ENCODE measurements around the gene STAC3.
"Not testable (repeated sequence)": the region's sequence is repeated elsewhere in the genome, so short reads cannot be mapped to it uniquely, and the experiment has no call there.

STAC3 gene

DNA sequence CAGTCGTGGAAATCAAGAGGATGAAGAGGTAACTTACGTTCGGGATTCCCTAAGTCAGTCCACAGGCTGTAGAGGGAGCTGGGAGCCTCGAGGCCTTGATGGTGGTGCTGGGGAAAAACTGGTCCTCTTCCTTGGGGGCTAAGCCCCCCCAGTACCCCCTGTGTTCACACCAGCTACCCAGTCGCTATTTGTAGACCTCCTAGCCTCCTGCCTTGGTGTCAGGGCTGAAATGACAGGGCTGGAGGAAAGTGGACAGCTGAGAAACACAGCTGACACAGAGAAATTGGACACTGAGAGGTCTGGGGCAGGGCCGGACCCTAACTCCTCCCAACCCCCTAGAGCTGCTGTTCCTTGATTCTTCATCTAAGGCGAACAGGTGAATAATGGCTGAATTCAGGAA, at the start of gene STAC3:
Gene STAC3 (minus strand): TSS at position 232 of the 400 bp plus-strand sequence. CDS start 1,551 bp downstream, outside the sequence.
- TF ChIP-seq, protein P1, sequence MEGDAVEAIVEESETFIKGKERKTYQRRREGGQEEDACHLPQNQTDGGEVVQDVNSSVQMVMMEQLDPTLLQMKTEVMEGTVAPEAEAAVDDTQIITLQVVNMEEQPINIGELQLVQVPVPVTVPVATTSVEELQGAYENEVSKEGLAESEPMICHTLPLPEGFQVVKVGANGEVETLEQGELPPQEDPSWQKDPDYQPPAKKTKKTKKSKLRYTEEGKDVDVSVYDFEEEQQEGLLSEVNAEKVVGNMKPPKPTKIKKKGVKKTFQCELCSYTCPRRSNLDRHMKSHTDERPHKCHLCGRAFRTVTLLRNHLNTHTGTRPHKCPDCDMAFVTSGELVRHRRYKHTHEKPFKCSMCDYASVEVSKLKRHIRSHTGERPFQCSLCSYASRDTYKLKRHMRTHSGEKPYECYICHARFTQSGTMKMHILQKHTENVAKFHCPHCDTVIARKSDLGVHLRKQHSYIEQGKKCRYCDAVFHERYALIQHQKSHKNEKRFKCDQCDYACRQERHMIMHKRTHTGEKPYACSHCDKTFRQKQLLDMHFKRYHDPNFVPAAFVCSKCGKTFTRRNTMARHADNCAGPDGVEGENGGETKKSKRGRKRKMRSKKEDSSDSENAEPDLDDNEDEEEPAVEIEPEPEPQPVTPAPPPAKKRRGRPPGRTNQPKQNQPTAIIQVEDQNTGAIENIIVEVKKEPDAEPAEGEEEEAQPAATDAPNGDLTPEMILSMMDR (IDR thresholded peaks at IDR 0.05; ENCODE audit: low read depth, low read length, missing control alignments), result no peak
- DNase-seq (ENCODE audit: extremely low read depth, low read depth), result no peak
- H3K4me3 ChIP-seq (replicated peaks; ENCODE audit: low read depth, low read length), result no peak within 1 kb of the TSS

DNA sequence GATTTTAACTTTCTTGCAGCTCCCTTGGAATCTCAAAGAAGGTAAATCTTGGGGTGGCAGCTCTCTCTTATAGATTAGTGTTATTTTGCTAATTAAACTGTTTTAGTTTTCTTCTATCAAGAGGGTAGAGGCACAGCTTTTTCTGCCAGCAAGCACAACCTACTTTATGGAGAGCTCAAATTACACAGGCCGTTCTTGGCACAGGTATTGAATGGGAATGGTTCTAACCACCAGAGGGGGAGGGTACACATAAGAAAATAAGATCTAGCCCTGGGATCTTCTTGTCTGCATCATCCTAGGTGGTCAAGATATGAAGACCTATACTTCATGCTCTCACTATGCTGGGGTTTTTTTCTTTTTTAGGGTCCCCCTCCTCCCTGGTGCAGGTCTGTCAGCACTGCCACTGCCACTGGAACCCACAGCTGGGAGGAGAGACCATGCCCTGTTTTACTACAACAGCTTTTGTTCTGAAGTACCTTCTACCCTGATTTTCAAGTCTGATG, 48.6 kb upstream of the STAC3 start:
- no peak for DNase-seq (ENCODE audit: extremely low read depth, low read depth)
- TF ChIP-seq, protein P1 (IDR thresholded peaks at IDR 0.05; ENCODE audit: low read depth, low read length, missing control alignments), result no peak
- no peak overlapping the region for H3K4me3 ChIP-seq (replicated peaks; ENCODE audit: low read depth, low read length)

DNA sequence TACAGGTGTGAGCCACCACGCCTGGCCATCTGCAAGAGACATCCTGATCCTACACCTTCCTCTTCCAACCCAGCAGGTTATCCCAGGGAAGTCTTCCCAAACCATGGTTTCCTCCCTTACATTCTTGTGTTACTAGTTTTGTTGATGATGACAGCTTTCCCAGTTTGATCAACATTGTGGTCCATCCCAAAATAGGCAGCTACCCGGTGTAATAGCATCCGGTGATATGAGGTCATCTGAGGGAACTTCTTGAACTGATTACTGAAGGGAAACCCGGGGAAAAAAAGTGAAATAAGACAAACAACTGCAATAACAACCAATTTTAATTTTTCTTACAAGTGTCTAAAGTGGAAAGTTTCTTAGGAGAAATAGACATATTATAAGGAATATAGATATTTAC, 45.3 kb upstream of the STAC3 start:
- TF ChIP-seq, protein P1 (IDR thresholded peaks at IDR 0.05; ENCODE audit: low read depth, low read length, missing control alignments), result no peak
- no peak for DNase-seq (ENCODE audit: extremely low read depth, low read depth)
- no peak overlapping the region for H3K4me3 ChIP-seq (replicated peaks; ENCODE audit: low read depth, low read length)

DNA sequence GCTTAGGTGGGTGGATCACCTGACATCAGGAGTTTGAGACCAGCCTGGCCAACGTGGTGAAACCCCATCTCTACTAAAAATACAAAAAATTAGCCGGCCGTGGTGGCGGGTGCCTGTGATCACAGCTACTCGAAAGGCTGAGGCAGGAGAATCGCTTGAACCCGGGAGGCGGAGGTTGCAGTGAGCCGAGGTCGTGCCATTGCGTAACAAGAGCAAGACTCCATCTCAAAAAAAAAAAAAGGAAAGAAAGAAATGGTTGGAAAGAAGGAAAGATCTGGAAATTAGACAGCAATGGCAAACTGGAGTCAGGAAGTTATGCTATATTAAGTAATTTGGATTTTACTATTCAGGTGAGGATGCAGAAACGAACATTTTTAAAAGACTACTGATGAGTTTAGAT, 31.1 kb upstream of the STAC3 start:
- not testable (repeated sequence) for H3K4me3 ChIP-seq (replicated peaks; ENCODE audit: low read depth, low read length); DNase-seq (ENCODE audit: extremely low read depth, low read depth)

DNA sequence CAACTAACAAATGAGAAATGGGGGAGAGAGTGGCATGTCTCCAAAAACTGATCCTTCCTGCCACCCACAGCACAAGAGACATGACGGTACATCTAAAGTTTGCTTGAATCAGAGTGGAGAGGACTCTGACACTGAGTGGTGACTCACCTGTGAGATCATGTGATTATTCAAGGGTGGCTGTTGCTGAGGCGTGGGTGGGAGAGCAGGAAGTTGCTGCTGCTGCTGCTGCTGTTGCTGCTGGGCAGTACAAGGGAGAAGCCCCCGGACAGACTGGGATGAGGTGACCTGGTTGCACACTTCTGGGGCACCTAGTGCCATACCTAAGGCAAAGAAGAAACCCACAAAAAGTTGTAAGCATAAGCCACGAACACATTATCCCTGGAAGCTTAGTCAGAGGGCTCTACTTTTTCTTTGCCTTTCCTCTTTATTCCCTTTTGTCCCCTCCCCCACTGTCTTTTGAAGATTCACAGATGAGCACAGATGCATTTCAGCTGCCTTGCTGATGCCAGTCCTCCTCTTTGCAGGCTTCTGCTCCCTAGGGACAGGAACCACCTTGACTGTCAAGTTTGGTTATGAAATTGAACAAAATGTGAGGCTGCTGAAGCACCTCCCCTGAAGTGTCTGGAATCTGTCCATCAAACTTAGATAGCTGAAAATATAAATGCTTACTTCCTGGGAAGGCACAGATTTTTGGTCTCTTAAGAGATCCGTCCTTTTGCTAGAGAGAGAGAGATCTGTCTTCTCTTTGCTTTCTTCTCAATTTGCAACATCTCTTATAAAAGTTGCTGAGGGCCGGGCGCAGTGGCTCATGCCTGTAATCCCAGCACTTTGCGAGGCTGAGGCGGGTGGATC, 29.4 kb upstream of the STAC3 start:
- DNase-seq (ENCODE audit: extremely low read depth, low read depth), result peak; percentile 87
- peak overlapping the region; percentile 25; the same call in 1 of the 2 replicates for H3K4me3 ChIP-seq (replicated peaks; ENCODE audit: low read depth, low read length)
- TF ChIP-seq, protein P1 (IDR thresholded peaks at IDR 0.05; ENCODE audit: low read depth, low read length, missing control alignments), result no peak

DNA sequence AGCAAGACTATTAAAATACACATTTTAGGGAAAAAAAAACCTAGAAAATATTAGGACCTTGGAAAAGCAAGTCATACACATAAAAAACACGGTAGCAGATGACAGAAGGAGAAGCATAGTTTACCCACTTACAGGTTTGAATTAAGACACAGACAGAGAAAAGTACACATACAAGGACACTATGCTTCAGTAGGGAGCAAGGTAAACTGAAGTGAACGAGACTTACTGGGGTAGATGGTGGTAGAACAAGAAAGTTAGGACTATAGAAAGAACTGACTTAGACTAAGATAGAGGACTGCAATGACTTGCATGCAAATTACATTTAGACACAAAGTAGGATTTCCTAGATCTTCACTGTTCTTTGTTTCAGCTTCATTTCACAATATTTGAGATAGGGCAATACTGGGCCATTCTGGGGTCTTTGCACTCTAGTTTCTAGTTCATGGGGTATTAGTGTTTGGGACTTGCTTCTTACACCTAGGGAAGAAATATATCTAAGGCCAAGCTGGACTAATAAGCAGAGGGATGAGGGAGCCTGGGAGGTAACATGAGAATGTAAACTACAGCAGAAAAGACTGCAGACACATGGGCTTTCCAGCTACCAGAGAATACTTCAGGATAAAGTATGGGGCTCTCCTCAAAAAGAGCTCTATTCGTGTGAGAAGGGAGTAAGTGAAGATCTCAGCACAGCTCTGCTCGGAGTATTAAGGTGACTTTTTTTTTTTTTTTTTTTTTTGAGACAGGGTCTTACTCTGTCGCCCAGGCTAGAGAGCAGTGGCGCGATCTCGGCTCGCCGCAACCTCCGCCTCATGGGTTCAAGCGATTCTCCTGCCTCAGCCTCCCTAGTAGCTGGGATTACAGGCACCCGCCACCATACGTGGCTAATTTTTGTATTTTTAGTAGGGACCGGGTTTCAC, 27.7 kb upstream of the STAC3 start:
- TF ChIP-seq, protein P1 (IDR thresholded peaks at IDR 0.05; ENCODE audit: low read depth, low read length, missing control alignments), result no peak
- H3K4me3 ChIP-seq (replicated peaks; ENCODE audit: low read depth, low read length), result no peak overlapping the region
- DNase-seq (ENCODE audit: extremely low read depth, low read depth), result no peak

Measured in HFF-Myc (cell line).